GM04504 (cell line): Measurements from ENCODE around the gene CYBC1.
"Not testable (repeated sequence)": the region's sequence is repeated elsewhere in the genome, so short reads cannot be mapped to it uniquely, and the experiment has no call there.

ENCODE experiments used
- DNase-seq: peaks from one replicate; pipeline ENCODE4 v3.0.0-alpha.2; 2012; ENCODE audit warnings: low read depth

Gene CYBC1

GRCh38 chr17:82477934-82478333, 27.4 kb upstream of the CYBC1 start:
- no peak for DNase-seq

GRCh38 chr17:82475458-82475857, 24.9 kb upstream of the CYBC1 start:
- DNase-seq, result no peak

DNA sequence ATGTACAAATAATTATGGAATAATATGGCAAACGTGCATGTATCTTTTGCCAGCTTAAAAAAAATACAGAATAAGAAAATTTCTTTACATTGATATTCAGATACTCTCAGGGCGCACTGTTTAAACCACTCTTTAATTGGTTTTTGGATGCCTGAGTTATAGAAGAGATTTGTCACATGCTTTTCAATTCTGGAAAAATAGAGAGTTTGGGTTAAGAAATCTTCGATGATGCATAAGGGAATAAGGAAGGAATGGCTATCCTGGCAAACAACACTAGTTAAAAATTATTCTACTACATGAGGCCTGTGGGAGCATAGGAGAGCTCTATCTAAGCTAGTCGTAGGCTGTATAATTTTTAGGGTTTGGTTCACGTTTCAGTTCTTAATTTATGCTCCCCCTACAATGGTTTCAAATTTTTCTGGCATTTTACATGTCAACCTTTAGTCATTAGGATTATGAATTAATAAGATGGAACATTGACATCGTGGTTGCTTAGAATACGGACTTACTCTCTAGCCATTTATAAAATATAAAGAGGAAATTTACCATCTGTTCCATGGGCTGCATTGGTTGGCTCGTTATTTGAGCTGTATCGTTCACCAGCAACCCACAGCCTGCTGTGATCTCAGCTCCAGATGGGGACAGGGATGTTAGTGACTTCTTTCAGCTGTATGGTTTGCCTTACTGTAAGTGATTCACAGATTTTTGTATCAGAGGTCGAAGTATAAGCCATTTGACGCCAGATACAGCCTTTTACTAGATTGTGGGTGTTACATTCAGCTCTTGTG, 23.9 kb upstream of the CYBC1 start:
- DNase-seq, result no peak

DNA sequence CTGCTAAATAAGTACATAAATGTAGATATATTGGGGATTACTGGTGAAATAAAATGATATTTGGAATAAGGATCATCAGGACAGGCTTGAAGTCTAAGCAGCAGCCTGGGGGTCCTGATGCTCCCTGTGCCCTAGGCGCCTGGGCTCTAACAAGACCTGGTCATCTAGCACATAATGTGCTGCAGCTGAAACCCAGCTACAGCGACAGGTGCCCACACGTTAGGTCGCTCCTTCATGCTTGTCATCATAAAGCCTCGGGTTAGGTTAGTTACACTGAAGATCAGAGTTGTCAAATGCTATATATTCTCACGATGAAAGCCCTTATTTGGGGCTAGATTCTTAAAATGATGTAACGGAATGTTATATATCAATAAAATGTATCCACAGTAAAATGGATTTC, 19.5 kb upstream of the CYBC1 start:
- no peak for DNase-seq

DNA sequence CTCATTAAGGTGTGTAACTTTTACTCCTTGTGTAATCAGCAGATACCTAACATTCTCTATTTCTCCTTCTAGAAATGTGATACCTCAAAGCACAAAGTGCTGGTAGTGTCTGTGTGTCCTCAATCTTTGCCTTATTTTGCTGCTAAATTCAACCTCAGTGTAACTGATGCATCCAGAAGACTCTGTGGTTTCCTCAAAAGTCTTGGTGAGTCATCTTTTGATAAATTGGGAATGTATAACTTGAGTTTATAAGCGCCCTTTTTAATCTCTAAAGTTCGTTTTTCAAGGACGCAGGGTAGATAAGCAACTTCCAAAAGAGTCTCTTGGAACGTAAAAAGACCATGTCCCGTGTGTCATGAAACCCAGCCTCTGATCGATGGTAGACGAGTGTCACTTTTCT, 18.1 kb upstream of the CYBC1 start:
- no peak for DNase-seq

GRCh38 chr17:82465023-82465603, 14.6 kb upstream of the CYBC1 start:
- DNase-seq, result no peak

GRCh38 chr17:82464567-82464929, 14.0 kb upstream of the CYBC1 start:
- DNase-seq, result no peak

DNA sequence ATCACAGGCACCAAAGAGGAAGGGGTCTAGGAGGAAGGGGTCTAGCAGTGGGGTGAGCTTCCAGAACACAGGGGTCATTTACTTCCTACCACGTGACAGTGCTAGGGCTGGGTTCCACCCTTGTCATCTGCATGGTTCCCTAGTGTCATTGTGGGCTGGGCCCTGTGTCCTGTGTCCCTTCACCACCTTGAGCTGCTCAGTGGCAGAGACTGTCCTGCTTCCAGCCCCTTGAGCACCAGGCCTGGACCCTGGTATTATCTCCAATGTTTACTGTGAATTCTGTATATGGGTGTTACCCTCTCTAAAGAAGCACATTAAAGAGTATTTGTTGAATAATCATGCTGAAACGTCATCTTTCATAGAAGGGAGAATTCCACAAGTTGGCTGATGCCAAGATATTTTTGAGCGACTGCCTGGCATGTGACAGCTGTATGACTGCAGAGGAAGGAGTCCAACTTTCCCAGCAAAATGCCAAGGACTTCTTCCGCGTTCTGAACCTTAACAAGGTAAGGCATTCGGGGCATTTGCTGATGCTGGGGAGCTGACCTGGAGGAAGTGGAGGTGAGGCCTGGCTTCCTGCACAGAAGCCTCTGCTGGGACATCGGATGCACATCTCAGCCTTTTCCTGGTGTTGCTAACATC, 13.5 kb upstream of the CYBC1 start:
- DNase-seq, result no peak

DNA sequence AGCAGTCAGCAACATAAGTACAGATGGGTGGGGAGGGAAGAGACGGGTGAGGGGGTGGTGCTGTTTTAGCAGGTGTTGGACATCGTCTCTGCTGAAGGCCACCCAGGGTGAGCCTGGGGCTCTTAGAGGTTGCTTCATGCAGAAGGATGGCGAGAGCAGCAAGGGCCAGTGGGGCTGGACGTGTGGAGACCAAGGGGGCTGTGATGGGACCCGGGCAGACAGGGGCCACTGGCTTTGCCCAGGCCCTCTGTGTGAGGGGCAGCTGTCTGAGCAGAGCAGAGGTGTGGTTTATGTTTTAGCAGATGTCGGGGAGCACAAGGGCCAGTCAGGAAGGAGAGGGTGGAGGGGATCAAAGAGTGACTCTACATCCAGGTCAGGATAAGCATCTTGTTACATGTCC, 12.8 kb upstream of the CYBC1 start:
- no peak for DNase-seq

DNA sequence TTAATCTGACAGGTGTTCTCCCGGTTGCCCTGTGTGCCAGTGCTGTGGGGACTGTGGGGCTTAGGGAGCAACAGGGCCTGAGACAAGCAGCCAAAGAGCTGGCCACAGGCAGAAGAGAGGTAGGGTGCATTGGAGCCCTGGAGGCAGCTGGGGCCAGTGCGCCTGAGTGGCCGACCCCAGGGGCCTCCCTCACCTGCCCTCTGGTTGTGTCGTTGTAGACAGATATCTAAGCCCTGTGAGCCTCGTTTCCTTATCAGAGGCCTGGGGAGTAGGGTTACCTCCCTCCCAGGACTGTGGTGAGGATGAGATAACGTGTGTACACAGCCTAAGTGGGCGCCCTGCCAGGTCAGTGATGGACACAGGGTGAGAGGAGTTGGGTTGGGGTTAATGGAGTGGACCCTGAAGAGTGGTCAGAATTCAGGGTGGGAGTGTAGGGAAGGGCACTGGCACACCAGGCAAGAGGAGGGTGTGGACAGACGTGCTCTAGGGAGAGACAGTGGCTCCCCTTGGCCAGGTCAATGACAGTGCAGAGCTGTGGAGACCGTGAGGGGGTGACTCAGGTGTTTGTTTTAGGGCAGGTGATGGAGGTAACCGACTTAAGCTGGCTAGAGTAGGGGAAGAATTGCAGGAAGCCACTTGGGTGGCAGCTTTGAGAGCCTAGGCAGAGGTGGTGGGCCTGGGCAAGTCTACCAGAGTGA, 11.4 kb upstream of the CYBC1 start:
- DNase-seq, result no peak

DNA sequence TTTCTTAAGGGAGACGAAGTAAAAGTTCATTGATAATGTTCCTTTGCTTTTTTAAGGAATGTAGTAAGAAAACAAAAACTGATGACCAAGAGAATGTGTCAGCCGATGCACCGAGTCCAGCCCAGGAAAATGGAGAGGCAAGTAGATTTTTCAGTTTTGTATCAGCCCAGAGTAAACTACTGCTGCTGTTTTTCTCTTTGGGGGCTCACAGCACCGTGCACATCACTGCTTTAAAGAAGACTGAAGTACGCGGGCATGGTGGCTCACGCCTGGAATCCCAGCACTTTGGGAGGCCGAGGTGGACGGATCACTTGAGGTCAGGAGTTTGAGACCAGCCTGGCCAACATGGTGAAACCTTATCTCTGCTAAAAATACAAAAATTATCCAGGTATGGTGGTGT, 9.4 kb upstream of the CYBC1 start:
- not testable (repeated sequence) for DNase-seq

DNA sequence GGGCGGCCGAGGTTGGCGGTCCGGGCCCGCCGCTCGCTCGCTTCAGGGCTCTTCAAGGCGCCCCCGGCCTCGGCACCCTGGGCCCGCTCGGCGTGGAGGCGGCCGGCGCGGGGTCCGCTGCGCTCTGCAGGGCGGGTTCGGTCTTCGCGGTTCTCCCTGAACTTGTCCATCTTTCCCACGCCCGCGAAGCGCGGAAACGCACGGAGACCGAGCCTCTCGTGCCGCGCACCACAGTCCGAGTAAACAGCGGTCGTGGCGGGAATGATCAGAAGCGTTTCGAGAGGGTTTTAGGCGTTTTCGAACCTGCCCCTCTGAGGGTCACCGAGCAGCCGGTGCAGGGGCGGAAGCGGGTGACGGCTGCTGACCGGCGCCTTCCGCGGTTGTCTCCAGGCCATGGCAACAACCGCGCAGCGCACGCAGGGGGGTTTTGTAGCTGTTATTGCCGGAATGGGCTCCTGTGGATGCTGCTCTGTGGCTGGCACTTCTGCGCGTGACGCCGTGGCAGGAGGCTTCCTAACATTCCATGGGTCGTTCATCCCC, 8.4 kb upstream of the CYBC1 start:
- DNase-seq, result no peak

DNA sequence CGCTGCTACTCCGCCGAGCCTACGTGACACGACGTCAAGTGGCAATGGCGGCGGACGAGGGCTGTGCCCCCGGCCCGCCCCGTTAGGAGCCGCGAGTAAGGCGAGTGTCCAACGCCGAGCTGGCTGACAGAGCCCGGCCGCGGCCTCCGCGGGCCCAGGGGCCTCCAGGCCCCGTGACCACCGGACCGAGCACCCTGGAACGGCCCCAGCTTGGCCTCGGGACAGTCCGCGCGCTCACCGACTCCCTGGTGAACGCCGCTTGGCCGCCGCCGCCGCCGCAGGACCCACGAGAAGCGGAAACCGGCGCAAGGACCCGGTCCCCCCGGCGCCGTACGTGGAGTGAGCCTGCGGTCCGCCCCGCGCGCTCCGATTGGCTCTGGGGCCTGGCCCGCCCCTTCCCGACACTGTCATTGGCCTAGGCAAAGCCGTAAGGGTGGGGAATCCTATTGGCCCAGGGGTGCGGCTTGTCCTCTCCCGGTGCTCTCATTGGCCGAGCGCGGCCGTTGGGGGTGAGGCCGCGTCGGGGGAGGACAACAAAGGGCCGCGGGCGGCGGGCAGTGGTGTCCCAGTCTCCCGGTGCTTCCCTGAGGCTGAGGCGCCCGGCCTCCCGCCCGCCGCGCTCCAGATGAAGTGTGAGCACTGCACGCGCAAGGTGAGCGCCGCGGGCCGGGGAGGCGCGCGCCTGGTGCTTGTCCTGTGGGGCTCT, 7.8 kb upstream of the CYBC1 start, which contains the start of gene NARF:
NARF (plus strand) TSS at position 563 of the 706 bp plus-strand sequence; CDS start at position 626, 63 bp downstream.
- DNase-seq, result peak; percentile 98

GRCh38 chr17:82457929-82458178, 7.3 kb upstream of the CYBC1 start:
- DNase-seq, result no peak

DNA sequence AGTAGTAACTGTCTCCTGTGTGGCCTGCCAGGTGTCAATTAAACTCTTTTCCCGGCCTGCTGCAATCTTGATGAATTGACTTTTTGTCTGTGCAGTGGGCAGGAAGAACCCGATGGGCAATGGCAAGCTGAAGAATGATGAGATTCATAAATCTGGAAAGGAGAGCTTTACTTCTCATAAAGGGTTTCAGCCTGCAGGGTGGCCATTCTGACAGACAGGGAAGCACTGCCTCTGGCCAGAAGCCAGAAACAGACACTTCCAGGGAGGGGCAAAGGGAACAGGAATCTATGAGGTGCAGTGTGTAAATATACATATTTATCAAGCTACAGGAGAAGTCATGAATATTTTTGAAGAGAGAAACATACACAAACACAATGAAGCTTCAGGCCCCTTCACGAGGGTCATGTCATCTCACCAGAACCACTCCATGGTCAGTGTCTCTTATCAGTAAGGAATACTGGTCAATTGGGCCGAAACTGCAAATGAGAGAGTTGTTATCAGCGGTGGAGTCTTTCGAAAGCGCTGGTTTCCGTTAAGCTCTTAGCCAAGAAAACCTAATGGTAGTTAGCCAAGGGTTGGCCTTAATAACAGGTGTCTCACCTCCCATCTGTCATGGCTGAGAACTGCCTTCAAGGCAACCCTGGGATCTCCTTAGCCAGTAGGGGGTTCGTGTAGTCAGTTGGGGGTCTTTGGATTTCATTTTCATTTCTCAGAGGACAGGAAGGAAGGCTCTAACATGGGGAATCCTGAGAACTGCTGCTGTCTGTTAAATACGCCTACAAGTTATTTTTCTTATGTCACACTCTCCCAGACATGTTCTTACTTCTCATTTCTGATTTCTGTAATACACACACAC, 6.7 kb upstream of the CYBC1 start:
- DNase-seq, result no peak

DNA sequence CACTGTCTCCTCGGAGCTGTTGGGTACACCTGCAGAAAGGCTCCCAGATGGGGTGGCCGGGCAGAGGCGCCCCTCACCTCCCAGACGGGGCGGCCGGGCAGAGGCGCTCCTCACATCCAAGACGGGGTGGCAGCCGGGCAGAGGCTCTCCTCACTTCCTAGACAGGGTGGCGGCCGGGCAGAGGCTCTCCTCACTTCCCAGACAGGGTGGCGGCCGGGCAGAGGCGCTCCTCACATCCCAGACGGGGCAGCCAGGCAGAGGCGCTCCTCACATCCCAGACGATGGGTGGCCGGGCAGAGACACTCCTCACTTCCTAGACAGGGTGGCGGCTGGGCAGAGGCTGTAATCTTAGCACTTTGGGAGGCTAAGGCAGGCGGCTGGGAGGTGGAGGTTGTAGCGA, 3.2 kb upstream of the CYBC1 start:
- not testable (repeated sequence) for DNase-seq

- DNase-seq, result not testable (repeated sequence)
Measured at GRCh38 chr17:82453151-82453550, 2.6 kb upstream of the CYBC1 start.

DNA sequence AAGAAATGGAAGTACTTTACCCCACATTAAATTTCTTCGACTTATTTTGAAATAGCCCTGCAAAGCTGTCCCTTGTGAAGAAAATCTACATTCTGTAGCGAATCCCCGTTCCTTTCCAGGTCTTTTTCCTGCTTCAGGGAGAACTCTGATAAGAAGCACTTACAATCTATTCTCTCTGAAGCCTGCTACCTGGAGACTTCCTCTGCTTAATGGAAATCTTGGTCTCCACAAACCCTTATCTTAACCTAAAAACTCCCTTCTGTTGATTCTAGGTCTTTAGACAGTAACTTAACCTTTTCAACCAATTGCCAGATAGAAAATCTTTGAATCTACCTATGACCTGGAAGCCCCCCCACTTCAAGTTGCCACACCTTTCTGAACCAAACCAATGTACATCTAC, 1.6 kb upstream of the CYBC1 start:
- DNase-seq, result no peak

DNA sequence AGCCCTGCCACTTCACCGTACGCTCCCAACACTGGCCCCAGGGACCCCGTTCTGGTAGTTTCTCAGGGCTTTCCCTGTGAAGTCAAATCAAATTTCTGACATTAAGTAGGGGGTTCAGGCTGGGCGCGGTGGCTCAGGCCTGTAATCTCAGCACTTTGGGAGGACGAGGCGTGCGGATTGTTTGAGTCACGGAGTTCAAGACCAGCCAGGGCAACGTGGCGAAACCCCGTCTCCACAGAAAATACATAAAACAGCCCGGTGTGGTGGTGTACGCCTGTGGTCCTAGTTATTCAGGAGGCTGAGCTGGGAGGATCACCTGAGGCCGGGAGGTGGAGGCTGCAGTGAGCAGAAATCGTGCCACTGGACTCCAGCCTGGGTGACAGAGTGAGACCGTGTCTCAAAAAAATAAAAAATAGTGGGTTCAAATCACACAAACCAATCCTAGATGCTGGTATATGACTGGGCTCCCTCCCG, 632 bp downstream of the CYBC1 start:
- DNase-seq, result no peak

- DNase-seq, result no peak
Measured at GRCh38 chr17:82449131-82449882, 1.2 kb downstream of the CYBC1 start.
